GM15510 (cell line): ENCODE measurements around the gene GAL.

Source experiments
- POLR2A ChIP-seq: IDR thresholded peaks from 3 replicates; pipeline ENCODE4 v1.6.1; 2011; ENCODE audit warnings: borderline replicate concordance; ENCODE audit not compliant: insufficient read length; ENCODE audit errors: extremely low read depth

Gene GAL

GRCh38 chr11:68684385-68685356 is at the start of gene GAL:
TSS of gene GAL (plus strand) at chr11:68684544. CDS start at chr11:68684924, 380 bp downstream.
- TF ChIP-seq POLR2A, result no peak

DNA sequence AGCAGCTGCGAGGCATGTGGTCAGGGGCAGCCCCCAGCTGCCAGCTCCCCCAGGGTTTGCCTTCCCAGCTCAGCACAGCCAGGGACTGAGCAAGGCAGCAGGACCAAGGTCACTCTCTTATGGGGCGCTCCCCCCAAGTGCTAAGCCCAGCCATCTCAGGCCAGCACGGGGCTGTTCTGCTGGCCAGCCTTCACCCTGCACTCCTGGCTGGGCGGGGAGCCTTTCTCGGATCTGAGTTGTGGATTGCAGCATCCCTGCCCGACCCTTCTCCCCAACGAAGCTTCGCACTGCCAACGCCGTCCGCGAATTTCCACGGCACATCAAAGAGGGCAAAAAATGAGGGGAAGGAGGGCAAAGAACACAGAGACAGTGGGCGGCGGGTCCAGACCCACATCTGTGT is 42.5 kb upstream of the GAL start:
- TF ChIP-seq POLR2A, result no peak

DNA sequence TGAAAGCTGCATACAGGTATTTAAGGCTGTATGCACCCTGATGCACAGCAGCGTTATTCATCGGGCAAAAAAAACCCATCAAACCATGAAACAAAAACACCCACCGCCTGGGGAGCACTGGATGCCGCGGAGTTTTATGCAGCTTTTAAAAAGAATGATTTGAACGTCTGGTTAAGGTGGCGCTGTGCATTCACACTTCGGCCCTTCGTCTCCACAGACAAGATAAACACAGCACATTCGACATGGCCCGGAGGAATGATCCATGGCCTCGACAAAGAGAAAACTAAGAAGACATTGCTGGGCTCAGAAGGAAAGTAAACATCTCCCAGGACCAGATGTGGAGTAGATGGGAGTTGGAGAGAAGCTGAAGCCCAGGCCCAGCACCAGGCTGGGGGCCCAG is 40.8 kb upstream of the GAL start:
- TF ChIP-seq POLR2A, result no peak

GRCh38 chr11:68646832-68647231 is 37.5 kb upstream of the GAL start:
- TF ChIP-seq POLR2A, result no peak

- TF ChIP-seq POLR2A, result no peak
Observed at GRCh38 chr11:68649851-68650555, 34.3 kb upstream of the GAL start.

GRCh38 chr11:68650801-68651200 is 33.5 kb upstream of the GAL start:
- no peak for TF ChIP-seq POLR2A

DNA sequence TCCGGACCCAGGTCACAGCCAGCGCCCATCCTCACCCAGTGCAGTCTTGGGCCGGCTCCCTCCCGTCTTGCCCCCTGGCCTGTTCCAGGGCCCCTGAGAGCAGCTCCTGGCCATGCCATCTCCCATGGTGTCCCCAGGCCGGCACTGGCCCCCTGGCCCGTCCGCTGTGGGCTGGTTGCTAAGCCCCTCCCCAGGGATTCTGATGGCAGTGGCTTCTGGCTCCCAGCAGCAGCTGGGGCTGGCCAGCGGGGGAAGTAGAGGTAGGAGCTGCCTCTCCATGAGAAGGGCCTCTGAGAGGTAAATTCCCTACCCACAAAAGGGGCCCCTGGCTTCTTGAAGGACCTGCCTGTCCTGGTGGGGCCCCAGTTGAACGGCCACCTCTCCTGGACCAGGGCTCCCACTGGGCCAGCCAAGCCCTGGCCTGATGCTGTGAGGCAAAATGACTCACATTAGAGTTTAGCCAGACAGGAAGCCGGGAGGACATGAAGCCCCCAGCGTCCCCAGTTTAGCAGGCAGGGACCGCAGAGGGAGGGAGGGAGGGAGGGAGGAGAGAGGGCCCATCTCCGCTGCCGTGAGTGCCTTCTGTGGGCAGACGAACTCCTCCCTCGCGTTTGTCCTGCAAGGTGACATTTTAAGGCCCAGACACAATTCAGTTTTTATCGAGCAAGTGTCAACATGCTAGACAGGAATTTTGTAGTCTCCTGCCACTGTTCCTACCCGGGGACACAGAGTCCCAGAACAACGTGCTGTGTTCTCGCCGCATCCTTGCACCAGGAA is 32.9 kb upstream of the GAL start:
- no peak for TF ChIP-seq POLR2A

DNA sequence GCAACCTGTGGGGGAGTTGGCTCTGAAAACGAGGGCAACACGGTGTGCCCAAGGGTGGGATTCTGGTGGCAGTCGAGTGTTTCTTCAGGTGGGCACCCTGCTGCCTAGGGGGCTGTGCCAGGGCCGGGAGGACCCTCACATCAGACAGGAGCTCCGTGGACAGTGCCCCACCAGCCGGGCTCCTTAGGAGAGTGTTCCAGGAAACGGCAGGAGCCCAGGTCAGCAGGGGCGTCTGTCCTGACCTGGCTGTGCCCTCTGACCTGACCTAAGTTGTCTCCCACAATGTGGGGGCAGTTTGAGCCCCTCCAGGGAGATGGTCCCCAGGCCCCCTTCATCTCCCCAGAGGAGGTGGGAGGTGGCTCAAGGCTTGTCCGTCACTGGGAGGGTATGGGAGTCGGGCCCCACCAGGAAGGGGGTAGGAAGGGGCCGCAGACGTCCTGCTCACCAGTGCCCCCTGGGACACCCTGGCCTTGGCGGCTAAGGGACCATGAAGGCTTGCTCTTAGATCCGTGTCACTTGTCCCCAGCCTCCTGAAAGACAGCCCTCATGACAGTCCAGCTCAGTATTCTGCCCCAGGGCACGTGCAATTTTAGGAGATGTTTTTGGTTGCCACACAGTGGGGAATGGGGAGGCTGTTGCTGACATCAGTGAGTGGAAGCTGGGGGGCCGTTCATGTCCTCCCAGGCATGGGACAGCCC is 32.2 kb upstream of the GAL start:
- TF ChIP-seq POLR2A, result no peak

DNA sequence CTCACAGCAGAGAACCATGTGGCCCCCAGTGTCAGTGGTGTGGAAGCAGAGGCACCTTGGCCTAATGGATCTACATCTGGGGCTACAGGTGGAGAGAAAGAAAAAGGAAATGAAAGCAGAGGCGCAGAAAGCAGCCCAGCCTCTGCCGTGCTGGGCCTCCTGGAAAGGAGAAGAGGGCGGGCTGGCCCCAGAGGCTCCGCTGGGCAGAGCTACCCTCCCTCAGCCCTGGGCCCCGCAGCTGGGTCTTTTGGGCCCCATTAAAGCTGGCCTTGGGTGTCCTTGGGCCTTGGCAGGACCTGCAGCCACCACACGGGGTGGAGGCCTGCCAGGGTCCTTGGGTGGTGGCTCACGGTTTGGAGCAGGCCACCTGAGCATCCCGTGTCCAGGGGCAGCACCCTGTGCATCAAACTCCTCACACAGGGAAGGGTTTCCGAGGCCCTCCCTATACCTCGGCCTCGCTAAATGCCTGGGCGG is 31.6 kb upstream of the GAL start:
- no peak for TF ChIP-seq POLR2A

DNA sequence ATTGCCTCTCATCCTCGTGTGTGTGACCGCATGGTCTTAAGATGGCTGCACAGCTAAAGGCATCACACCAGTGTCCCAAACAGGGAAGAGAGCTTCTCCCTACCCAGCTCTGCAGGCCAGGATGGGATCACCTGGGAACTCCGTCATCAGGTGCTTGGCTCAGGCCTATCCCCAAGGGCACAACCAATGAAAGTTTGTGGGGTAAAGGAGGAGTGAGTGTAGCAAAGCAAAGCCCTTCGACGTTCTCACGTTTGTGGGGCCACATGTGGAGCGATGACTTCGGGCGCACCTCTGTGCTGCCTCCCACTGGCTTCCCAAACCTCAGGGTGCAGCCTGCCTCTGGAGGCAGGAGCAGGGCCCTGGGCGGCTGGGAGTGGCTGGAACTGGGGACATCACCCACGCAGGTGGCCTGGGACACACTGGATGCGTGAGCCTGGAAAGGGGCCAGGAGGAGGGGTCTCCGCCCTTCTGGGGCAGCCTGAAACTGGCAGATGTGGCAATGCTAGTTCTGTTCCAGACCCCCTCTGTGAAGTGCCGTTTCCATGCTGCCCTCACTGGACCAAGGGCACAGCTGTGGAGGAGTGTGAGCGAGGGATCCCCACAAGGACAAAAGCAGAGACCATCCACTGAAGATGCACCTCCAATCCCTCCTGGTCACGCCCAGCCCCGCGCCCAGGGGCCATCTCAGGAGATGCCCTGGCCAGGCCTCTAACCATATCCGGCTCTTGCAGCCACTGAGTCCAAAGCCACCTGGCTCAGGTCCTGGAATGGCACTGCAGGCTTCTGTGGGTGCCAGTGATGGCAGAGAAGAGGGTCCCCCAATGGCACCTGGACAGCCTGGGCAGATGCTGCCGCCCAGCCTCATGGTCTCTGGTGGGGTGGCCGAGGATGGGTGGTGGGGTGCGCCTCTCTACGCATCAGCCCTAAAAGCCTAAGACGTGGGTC is 30.6 kb upstream of the GAL start:
- no peak for TF ChIP-seq POLR2A

GRCh38 chr11:68654978-68655377 is 29.4 kb upstream of the GAL start:
- no peak for TF ChIP-seq POLR2A

- no peak for TF ChIP-seq POLR2A
Observed at GRCh38 chr11:68655406-68655805, 28.9 kb upstream of the GAL start.

GRCh38 chr11:68655806-68656205 is 28.5 kb upstream of the GAL start:
- TF ChIP-seq POLR2A, result no peak
